ENCODE data around the gene ACER3.
A peak's percentile ranks its signal among the peaks of the same experiment; 100 is the strongest.

The ACER3 gene

GRCh38 chr11:77062924-77063323, 202.2 kb downstream of the ACER3 start:
- Histone ChIP-seq H3K4me1 (peaks cover 18% of the 10 kb centered on the region), H4K20me1 (0 out of 2 replicates have a peak, but pooled peaks cover 2% of the 10 kb centered on the region), H3K4me3 (no peak overlapping the region), H3K9ac (no peak overlapping the region), H3K27ac (no peak overlapping the region), H3K36me3 (no peaks in the 10 kb centered on the region), H3K4me2 (no peak overlapping the region), H3K27me3 (peaks cover 14% of the 10 kb centered on the region; the same call in 1 of the 2 replicates), H3K9me3 (peaks cover 11% of the 10 kb centered on the region)
- TF ChIP-seq Cebpa-rat (IDR thresholded peaks at IDR 0.05) = no peak

DNA sequence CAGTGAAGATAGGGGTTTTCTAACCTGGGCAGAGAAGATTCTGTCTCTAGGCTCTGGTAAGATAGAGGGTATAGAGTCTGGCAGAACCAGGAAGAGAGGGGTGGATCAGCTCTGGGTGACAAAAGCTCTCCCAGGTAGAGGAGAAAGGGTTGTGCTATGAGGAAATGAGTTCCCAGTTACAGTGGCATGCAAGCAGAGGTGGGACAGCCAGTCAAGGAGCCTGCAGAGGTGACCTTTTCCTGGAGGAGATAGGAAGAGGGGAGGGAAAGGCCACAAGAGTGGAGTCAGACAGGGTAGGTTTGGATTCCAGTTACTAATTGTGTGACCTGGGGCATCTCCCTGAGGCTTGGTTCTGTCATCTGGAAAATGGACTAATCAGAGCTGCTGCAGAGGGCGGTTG, 202.7 kb downstream of the ACER3 start:
- H3K9me3 ChIP-seq = peaks cover 11% of the 10 kb centered on the region
- no peak overlapping the region for H3K9ac ChIP-seq
- H4K20me1 ChIP-seq = peaks cover 7% of the 10 kb centered on the region; the same call in 1 of the 2 replicates
- no peak overlapping the region for H3K4me2 ChIP-seq
- peaks cover 14% of the 10 kb centered on the region; the same call in 1 of the 2 replicates for H3K27me3 ChIP-seq
- no peak overlapping the region for H3K4me3 ChIP-seq
- H3K4me1 ChIP-seq = peaks cover 23% of the 10 kb centered on the region
- TF ChIP-seq Cebpa-rat (IDR thresholded peaks at IDR 0.05) = no peak
- no peak overlapping the region for H3K27ac ChIP-seq
- no peaks in the 10 kb centered on the region for H3K36me3 ChIP-seq

GRCh38 chr11:77063861-77064260, 203.1 kb downstream of the ACER3 start:
- Histone ChIP-seq H3K4me1 (peaks cover 27% of the 10 kb centered on the region), H3K27ac (no peak overlapping the region), H3K9me3 (peaks cover 11% of the 10 kb centered on the region), H3K9ac (no peak overlapping the region), H3K4me3 (no peak overlapping the region), H3K27me3 (peaks cover 14% of the 10 kb centered on the region; the same call in 1 of the 2 replicates), H3K4me2 (no peak overlapping the region), H4K20me1 (peaks cover 12% of the 10 kb centered on the region), H3K36me3 (no peaks in the 10 kb centered on the region)
- TF ChIP-seq Cebpa-rat (IDR thresholded peaks at IDR 0.05) = no peak

DNA sequence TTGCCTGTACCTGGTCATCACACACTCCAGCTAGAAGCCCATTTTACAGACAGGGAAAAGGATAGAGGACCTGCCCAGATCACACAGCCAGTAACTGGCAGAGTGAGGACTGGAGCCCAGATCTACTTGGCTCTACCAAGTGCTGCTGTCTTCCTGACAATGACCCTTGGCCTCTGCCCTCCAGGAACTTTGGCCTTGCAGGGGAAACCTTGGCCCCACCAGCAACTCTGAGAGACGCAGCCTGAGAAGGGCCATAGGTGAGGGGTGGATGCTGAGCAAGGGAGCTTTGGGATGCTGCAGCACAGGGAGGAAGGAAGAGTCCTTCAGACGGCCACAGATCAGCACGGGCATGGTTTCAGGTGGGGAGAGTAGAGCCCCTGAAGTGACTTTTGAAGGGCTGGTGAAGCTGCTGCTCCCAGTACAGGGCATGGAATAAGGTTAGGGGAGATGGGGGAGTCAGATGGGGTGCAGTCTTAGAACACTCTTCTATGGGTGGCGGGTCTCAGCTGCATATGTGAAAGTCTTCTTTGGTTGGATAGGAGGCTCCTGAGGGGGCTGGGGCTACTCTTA, 204.0 kb downstream of the ACER3 start:
- H3K27me3 ChIP-seq = peaks cover 14% of the 10 kb centered on the region; the same call in 1 of the 2 replicates
- peaks cover 18% of the 10 kb centered on the region for H4K20me1 ChIP-seq
- no peak overlapping the region for H3K27ac ChIP-seq
- peaks cover 36% of the 10 kb centered on the region for H3K4me1 ChIP-seq
- no peak overlapping the region for H3K4me3 ChIP-seq
- H3K9ac ChIP-seq = no peak overlapping the region
- peaks cover 11% of the 10 kb centered on the region for H3K9me3 ChIP-seq
- no peak for TF ChIP-seq Cebpa-rat (IDR thresholded peaks at IDR 0.05)
- H3K4me2 ChIP-seq = no peak overlapping the region
- H3K36me3 ChIP-seq = no peaks in the 10 kb centered on the region

GRCh38 chr11:77065878-77066228, 205.1 kb downstream of the ACER3 start:
- peaks cover 18% of the 10 kb centered on the region for H4K20me1 ChIP-seq
- peak overlapping the region; percentile 77; the same call in 1 of the 2 replicates for H3K9ac ChIP-seq
- H3K27me3 ChIP-seq = peaks cover 14% of the 10 kb centered on the region; the same call in 1 of the 2 replicates
- peaks cover 46% of the 10 kb centered on the region for H3K4me1 ChIP-seq
- H3K4me2 ChIP-seq = peak overlapping the region; percentile 99
- H3K4me3 ChIP-seq = peak overlapping the region; percentile 76
- no peak for TF ChIP-seq Cebpa-rat (IDR thresholded peaks at IDR 0.05)
- H3K27ac ChIP-seq = no peak overlapping the region
- H3K9me3 ChIP-seq = peaks cover 11% of the 10 kb centered on the region
- H3K36me3 ChIP-seq = no peaks in the 10 kb centered on the region

GRCh38 chr11:77066229-77067042, 205.7 kb downstream of the ACER3 start, which contains the start of gene CAPN5:
Gene CAPN5, plus strand, starts transcription at chr11:77066971. Its CDS starts 17,916 bp downstream, at chr11:77084887.
- peaks cover 49% of the 10 kb centered on the region for H3K4me1 ChIP-seq
- peaks cover 14% of the 10 kb centered on the region; the same call in 1 of the 2 replicates for H3K27me3 ChIP-seq
- H3K4me3 ChIP-seq = peak within 1 kb of the TSS; percentile 76
- H3K4me2 ChIP-seq = peak within 1 kb of the TSS; percentile 99
- no peak for TF ChIP-seq Cebpa-rat (IDR thresholded peaks at IDR 0.05)
- H3K9me3 ChIP-seq = peaks cover 8% of the 10 kb centered on the region
- H3K27ac ChIP-seq = peak within 1 kb of the TSS; percentile 66
- H4K20me1 ChIP-seq = peaks cover 18% of the 10 kb centered on the region
- H3K9ac ChIP-seq = peak within 1 kb of the TSS; percentile 77
- H3K36me3 ChIP-seq = no peaks in the 10 kb centered on the region

DNA sequence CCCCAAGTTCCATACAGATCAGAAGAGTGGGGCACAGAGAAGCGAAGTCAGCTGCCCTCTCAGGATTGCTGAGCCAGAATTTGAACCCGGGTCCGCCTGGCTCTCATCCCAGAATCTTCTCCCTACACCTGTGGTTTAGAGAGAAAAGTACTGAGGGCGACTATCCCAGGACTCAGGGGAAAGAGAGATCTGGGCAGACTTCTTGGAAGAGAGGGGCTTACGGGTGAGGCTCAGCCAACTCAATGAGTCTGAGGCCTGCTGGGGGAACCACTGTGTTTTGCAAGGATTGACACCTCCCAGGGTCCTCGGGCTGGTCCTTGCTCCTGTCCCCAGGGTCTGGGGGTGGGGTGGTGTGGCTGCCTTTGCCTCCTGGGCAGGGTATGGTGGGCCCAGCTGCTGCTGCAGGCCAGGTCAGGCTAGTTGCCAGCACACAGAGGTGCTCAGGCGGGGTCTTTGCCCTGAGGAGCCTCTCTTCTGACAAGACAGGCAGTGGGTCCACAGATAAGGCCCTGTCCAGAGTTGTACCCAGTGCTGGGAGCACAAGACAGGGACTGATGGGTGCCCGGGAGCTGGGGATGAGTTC, 207.2 kb downstream of the ACER3 start:
- Histone ChIP-seq H3K9ac (peak overlapping the region; percentile 65; the same call in 1 of the 2 replicates), H4K20me1 (peaks cover 18% of the 10 kb centered on the region), H3K4me2 (peak overlapping the region; percentile 99), H3K27ac (no peak overlapping the region), H3K27me3 (peaks cover 14% of the 10 kb centered on the region; the same call in 1 of the 2 replicates), H3K4me3 (peak overlapping the region; percentile 76), H3K9me3 (no peaks in the 10 kb centered on the region), H3K36me3 (no peaks in the 10 kb centered on the region), H3K4me1 (peaks cover 64% of the 10 kb centered on the region)
- no peak for TF ChIP-seq Cebpa-rat (IDR thresholded peaks at IDR 0.05)

DNA sequence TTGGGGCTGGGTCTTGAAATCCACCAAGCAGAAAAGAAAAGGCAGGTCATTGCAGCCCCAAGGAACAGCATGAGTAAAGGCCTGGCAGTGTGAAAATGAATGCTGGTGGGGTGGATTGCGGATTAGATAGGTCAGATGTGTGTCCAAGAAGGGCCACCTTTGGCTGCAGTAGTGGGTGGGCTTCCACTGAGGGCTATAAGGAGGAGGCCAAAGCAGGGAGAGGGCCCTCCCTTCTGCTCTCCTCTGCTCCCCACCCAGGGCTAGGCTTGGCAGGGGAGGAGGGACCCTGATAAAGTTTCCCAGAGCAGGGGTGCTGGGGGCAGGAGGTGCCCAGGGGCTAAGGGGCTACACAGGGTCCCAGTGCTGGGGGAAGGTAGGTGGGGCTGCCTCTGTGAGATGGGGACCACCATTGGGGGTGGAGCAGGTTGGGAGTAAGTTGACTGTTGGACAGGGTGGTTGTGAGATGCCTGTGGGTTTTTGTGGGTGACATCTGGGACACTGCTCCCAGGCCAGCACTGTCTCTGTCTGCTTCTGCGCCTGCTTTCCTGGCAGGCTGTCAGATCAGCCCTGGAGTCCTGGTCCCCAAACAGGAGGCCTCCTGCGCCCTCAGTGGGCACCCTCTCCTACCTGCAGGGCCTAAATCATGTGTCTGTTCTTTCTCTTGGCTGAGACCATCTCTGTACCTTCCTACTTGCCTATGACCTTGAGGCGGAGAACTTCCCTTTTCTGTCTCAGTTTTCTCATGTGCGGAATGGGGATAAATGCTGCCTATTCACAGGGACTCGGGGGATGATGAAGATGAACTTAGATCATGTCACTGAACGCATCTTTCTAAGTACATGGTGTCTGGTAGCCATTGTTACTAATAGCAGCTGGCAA, 208.0 kb downstream of the ACER3 start:
- no peak for TF ChIP-seq Cebpa-rat (IDR thresholded peaks at IDR 0.05)
- peak overlapping the region; percentile 99 for H3K4me2 ChIP-seq
- no peak overlapping the region for H3K4me3 ChIP-seq
- no peak overlapping the region for H3K9ac ChIP-seq
- H3K4me1 ChIP-seq = peaks cover 71% of the 10 kb centered on the region
- no peaks in the 10 kb centered on the region for H3K9me3 ChIP-seq
- H4K20me1 ChIP-seq = peaks cover 18% of the 10 kb centered on the region
- peaks cover 14% of the 10 kb centered on the region; the same call in 1 of the 2 replicates for H3K27me3 ChIP-seq
- no peak overlapping the region for H3K27ac ChIP-seq
- no peaks in the 10 kb centered on the region for H3K36me3 ChIP-seq
